Ishikawa (cell line): Measurements from ENCODE around the gene C2orf81.

Experiments used
- CEBPB ChIP-seq: IDR thresholded peaks from 2 replicates; pipeline ENCODE4 v1.6.1; 2012
- CREB1 ChIP-seq: IDR thresholded peaks from 2 replicates; pipeline ENCODE4 v1.6.1; 2012; ENCODE audit warnings: low read depth
- EGR1 ChIP-seq: IDR thresholded peaks from 2 replicates; pipeline ENCODE4 v1.6.1; 2012
- EP300 ChIP-seq: IDR thresholded peaks from 2 replicates; pipeline ENCODE4 v1.6.1; 2012; ENCODE audit warnings: borderline replicate concordance
- FOXM1 ChIP-seq: IDR thresholded peaks from 2 replicates; pipeline ENCODE4 v1.6.1; 2012; ENCODE audit warnings: low read depth, borderline replicate concordance
- MAX ChIP-seq: IDR thresholded peaks from 2 replicates; pipeline ENCODE4 v1.6.1; 2012
- NFIC ChIP-seq: IDR thresholded peaks from 2 replicates; pipeline ENCODE4 v1.6.1; 2012
- RAD21 ChIP-seq: IDR thresholded peaks from 2 replicates; pipeline ENCODE4 v1.6.1; 2012; ENCODE audit warnings: low read depth
- REST ChIP-seq: IDR thresholded peaks from 2 replicates; pipeline ENCODE4 v1.6.1; 2012; ENCODE audit warnings: low read depth, mild to moderate bottlenecking
- TAF1 ChIP-seq: IDR thresholded peaks from 2 replicates; pipeline ENCODE4 v1.6.1; 2012; ENCODE audit warnings: low read depth, mild to moderate bottlenecking
- TCF12 ChIP-seq: IDR thresholded peaks from 2 replicates; pipeline ENCODE4 v1.6.1; 2012; ENCODE audit warnings: low read depth
- TEAD4 ChIP-seq: IDR thresholded peaks from 2 replicates; pipeline ENCODE4 v1.6.1; 2012
- USF1 ChIP-seq: IDR thresholded peaks from 2 replicates; pipeline ENCODE4 v1.6.1; 2012
- YY1 ChIP-seq: IDR thresholded peaks from 2 replicates; pipeline ENCODE4 v1.6.1; 2012; ENCODE audit warnings: low read depth
- ZBTB7A ChIP-seq: IDR thresholded peaks from 2 replicates; pipeline ENCODE4 v1.6.1; 2012; ENCODE audit warnings: low read depth

The C2orf81 gene

GRCh38 chr2:74417763-74418162 is 3.7 kb downstream of the C2orf81 start:
- TF ChIP-seq ZBTB7A, result no peak

GRCh38 chr2:74417197-74417596 is 4.2 kb downstream of the C2orf81 start:
- TF ChIP-seq YY1 (no peak), ZBTB7A (no peak), RAD21 (no peak), MAX (no peak), FOXM1 (no peak), USF1 (no peak), TEAD4 (no peak), CREB1 (no peak), CEBPB (no peak), EP300 (no peak), TCF12 (no peak), NFIC (no peak), REST (no peak), TAF1 (no peak), EGR1 (no peak)

- TF ChIP-seq CEBPB (no peak), TCF12 (no peak), ZBTB7A (no peak), TEAD4 (no peak), USF1 (no peak), EP300 (no peak), MAX (no peak), EGR1 (no peak)
Measured at GRCh38 chr2:74416778-74417177, 4.6 kb downstream of the C2orf81 start.

GRCh38 chr2:74415762-74416395 is 5.5 kb downstream of the C2orf81 start:
- TF ChIP-seq CREB1 (no peak), CEBPB (no peak), FOXM1 (no peak), USF1 (no peak), ZBTB7A (no peak), MAX (no peak), RAD21 (no peak)

- TF ChIP-seq YY1, result no peak
- no peak for TF ChIP-seq EGR1
- TF ChIP-seq REST, result no peak
Measured at GRCh38 chr2:74414881-74415761, 6.3 kb downstream of the C2orf81 start.

GRCh38 chr2:74414441-74414840 is 7.0 kb downstream of the C2orf81 start:
- TF ChIP-seq REST, result no peak
- no peak for TF ChIP-seq FOXM1
- no peak for TF ChIP-seq CEBPB
- no peak for TF ChIP-seq YY1
- no peak for TF ChIP-seq MAX
- no peak for TF ChIP-seq EGR1
- TF ChIP-seq TCF12, result no peak
- TF ChIP-seq CREB1, result no peak
